Hepatocyte (in vitro differentiated cells): ENCODE measurements around the gene CORIN.

Source experiments
- CTCF ChIP-seq: fragments of 200-600 bp; sonication (generic); IDR thresholded peaks from 2 replicates; pipeline ENCODE4 v1.5.1; 2016; ENCODE audit warnings: antibody characterized with exemption, mild to moderate bottlenecking; ENCODE audit not compliant: poor library complexity
- EZH2 ChIP-seq: fragments of 200-600 bp; sonication (generic); IDR thresholded peaks from 2 replicates; pipeline ENCODE4 v1.6.1; 2016; ENCODE audit warnings: antibody characterized with exemption, mild to moderate bottlenecking, borderline replicate concordance
- EZH2phosphoT487 ChIP-seq: fragments of 200-600 bp; sonication (generic); IDR thresholded peaks from one replicate; pipeline ENCODE4 v1.6.1; 2018; ENCODE audit warnings: antibody characterized with exemption, mild to moderate bottlenecking, low read depth, moderate library complexity; ENCODE audit not compliant: unreplicated experiment, severe bottlenecking

- TF ChIP-seq EZH2 (no peak), CTCF (no peak), EZH2phosphoT487 (no peak)
Measured at GRCh38 chr4:47566969-47567368, 270.9 kb downstream of the CORIN start.
